HepG2 (cell line): Measurements from ENCODE around the gene ANKS1B.

Experiments used
- ADNP ChIP-seq: sonication (generic); formaldehyde crosslinking; IDR thresholded peaks from 2 replicates; pipeline ENCODE4 v1.4.0; 2020; ENCODE audit warnings: missing genetic modification reagents
- HMGA1 ChIP-seq: sonication (generic); formaldehyde crosslinking; conservative IDR thresholded peaks from 2 replicates; pipeline ENCODE4 v1.4.0; 2020; ENCODE audit warnings: missing genetic modification reagents
- JUND ChIP-seq: sonication (generic); formaldehyde crosslinking; IDR thresholded peaks from 2 replicates; pipeline ENCODE4 v1.8.0; 2022; ENCODE audit warnings: mild to moderate bottlenecking, missing genetic modification reagents
- MYC ChIP-seq: sonication (generic); formaldehyde crosslinking; IDR thresholded peaks from 2 replicates; pipeline ENCODE4 v1.9.0; 2021; ENCODE audit warnings: missing genetic modification reagents, borderline replicate concordance
- NFIC ChIP-seq: IDR thresholded peaks from 2 replicates; pipeline ENCODE4 v1.6.1; 2012; ENCODE audit warnings: mild to moderate bottlenecking, low read length, inconsistent platforms
- STAT5B ChIP-seq: sonication (generic); formaldehyde crosslinking; IDR thresholded peaks from 2 replicates; pipeline ENCODE4 v1.4.0; 2020; ENCODE audit warnings: missing genetic modification reagents
- ZFP36 ChIP-seq: fragments of 150-350 bp; IDR thresholded peaks from 2 replicates; pipeline ENCODE4 v1.6.1; 2018; ENCODE audit warnings: borderline replicate concordance, low read length, low read depth; ENCODE audit not compliant: partially characterized antibody
- ZNF724P ChIP-seq: sonication (generic); formaldehyde crosslinking; IDR thresholded peaks from 2 replicates; pipeline ENCODE4 v1.8.0; 2022; ENCODE audit warnings: missing genetic modification reagents, borderline replicate concordance
- ZNF780A ChIP-seq: sonication (generic); formaldehyde crosslinking; IDR thresholded peaks from 2 replicates; pipeline ENCODE4 v1.8.0; 2022; ENCODE audit warnings: mild to moderate bottlenecking, missing genetic modification reagents, moderate library complexity
- TF ChIP-seq, protein P1 (sequence below): sonication (generic); formaldehyde crosslinking; IDR thresholded peaks from 2 replicates; pipeline ENCODE4 v1.5.1; 2020; ENCODE audit warnings: mild to moderate bottlenecking, missing genetic modification reagents, borderline replicate concordance
- TF ChIP-seq, protein P2 (sequence below): sonication (generic); formaldehyde crosslinking; IDR thresholded peaks from 2 replicates; pipeline ENCODE4 v1.4.0; 2020; ENCODE audit warnings: missing genetic modification reagents
- TF ChIP-seq, protein P3 (sequence below), 2 experiments: fragments of 450-650 bp in 1 of 2; sonication (generic) in 1 of 2; formaldehyde crosslinking in 1 of 2; IDR thresholded peaks; 2 replicates each; pipeline versions ENCODE4 v1.6.1 to v1.8.0; 2016 to 2022; ENCODE audit warnings: antibody characterized with exemption in 1 of 2, mild to moderate bottlenecking in 1 of 2, missing genetic modification reagents in 1 of 2
- TF ChIP-seq, protein P4 (sequence below): IDR thresholded peaks from 2 replicates; pipeline ENCODE4 v1.6.1; 2012; ENCODE audit warnings: inconsistent platforms

- TF ChIP-seq STAT5B (CRISPR knock-in tag) = no peak
- no peak for TF ChIP-seq ZFP36
- TF ChIP-seq ZNF780A (CRISPR knock-in tag) = no peak
- TF ChIP-seq, protein P1, sequence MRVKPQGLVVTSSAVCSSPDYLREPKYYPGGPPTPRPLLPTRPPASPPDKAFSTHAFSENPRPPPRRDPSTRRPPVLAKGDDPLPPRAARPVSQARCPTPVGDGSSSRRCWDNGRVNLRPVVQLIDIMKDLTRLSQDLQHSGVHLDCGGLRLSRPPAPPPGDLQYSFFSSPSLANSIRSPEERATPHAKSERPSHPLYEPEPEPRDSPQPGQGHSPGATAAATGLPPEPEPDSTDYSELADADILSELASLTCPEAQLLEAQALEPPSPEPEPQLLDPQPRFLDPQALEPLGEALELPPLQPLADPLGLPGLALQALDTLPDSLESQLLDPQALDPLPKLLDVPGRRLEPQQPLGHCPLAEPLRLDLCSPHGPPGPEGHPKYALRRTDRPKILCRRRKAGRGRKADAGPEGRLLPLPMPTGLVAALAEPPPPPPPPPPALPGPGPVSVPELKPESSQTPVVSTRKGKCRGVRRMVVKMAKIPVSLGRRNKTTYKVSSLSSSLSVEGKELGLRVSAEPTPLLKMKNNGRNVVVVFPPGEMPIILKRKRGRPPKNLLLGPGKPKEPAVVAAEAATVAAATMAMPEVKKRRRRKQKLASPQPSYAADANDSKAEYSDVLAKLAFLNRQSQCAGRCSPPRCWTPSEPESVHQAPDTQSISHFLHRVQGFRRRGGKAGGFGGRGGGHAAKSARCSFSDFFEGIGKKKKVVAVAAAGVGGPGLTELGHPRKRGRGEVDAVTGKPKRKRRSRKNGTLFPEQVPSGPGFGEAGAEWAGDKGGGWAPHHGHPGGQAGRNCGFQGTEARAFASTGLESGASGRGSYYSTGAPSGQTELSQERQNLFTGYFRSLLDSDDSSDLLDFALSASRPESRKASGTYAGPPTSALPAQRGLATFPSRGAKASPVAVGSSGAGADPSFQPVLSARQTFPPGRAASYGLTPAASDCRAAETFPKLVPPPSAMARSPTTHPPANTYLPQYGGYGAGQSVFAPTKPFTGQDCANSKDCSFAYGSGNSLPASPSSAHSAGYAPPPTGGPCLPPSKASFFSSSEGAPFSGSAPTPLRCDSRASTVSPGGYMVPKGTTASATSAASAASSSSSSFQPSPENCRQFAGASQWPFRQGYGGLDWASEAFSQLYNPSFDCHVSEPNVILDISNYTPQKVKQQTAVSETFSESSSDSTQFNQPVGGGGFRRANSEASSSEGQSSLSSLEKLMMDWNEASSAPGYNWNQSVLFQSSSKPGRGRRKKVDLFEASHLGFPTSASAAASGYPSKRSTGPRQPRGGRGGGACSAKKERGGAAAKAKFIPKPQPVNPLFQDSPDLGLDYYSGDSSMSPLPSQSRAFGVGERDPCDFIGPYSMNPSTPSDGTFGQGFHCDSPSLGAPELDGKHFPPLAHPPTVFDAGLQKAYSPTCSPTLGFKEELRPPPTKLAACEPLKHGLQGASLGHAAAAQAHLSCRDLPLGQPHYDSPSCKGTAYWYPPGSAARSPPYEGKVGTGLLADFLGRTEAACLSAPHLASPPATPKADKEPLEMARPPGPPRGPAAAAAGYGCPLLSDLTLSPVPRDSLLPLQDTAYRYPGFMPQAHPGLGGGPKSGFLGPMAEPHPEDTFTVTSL (CRISPR knock-in tag) = no peak
- TF ChIP-seq JUND = no peak
- TF ChIP-seq ADNP (CRISPR knock-in tag) = no peak
- TF ChIP-seq, protein P2, sequence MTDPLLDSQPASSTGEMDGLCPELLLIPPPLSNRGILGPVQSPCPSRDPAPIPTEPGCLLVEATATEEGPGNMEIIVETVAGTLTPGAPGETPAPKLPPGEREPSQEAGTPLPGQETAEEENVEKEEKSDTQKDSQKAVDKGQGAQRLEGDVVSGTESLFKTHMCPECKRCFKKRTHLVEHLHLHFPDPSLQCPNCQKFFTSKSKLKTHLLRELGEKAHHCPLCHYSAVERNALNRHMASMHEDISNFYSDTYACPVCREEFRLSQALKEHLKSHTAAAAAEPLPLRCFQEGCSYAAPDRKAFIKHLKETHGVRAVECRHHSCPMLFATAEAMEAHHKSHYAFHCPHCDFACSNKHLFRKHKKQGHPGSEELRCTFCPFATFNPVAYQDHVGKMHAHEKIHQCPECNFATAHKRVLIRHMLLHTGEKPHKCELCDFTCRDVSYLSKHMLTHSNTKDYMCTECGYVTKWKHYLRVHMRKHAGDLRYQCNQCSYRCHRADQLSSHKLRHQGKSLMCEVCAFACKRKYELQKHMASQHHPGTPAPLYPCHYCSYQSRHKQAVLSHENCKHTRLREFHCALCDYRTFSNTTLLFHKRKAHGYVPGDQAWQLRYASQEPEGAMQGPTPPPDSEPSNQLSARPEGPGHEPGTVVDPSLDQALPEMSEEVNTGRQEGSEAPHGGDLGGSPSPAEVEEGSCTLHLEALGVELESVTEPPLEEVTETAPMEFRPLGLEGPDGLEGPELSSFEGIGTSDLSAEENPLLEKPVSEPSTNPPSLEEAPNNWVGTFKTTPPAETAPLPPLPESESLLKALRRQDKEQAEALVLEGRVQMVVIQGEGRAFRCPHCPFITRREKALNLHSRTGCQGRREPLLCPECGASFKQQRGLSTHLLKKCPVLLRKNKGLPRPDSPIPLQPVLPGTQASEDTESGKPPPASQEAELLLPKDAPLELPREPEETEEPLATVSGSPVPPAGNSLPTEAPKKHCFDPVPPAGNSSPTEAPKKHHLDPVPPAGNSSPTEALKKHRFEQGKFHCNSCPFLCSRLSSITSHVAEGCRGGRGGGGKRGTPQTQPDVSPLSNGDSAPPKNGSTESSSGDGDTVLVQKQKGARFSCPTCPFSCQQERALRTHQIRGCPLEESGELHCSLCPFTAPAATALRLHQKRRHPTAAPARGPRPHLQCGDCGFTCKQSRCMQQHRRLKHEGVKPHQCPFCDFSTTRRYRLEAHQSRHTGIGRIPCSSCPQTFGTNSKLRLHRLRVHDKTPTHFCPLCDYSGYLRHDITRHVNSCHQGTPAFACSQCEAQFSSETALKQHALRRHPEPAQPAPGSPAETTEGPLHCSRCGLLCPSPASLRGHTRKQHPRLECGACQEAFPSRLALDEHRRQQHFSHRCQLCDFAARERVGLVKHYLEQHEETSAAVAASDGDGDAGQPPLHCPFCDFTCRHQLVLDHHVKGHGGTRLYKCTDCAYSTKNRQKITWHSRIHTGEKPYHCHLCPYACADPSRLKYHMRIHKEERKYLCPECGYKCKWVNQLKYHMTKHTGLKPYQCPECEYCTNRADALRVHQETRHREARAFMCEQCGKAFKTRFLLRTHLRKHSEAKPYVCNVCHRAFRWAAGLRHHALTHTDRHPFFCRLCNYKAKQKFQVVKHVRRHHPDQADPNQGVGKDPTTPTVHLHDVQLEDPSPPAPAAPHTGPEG (CRISPR knock-in tag) = no peak
- TF ChIP-seq, protein P3, sequence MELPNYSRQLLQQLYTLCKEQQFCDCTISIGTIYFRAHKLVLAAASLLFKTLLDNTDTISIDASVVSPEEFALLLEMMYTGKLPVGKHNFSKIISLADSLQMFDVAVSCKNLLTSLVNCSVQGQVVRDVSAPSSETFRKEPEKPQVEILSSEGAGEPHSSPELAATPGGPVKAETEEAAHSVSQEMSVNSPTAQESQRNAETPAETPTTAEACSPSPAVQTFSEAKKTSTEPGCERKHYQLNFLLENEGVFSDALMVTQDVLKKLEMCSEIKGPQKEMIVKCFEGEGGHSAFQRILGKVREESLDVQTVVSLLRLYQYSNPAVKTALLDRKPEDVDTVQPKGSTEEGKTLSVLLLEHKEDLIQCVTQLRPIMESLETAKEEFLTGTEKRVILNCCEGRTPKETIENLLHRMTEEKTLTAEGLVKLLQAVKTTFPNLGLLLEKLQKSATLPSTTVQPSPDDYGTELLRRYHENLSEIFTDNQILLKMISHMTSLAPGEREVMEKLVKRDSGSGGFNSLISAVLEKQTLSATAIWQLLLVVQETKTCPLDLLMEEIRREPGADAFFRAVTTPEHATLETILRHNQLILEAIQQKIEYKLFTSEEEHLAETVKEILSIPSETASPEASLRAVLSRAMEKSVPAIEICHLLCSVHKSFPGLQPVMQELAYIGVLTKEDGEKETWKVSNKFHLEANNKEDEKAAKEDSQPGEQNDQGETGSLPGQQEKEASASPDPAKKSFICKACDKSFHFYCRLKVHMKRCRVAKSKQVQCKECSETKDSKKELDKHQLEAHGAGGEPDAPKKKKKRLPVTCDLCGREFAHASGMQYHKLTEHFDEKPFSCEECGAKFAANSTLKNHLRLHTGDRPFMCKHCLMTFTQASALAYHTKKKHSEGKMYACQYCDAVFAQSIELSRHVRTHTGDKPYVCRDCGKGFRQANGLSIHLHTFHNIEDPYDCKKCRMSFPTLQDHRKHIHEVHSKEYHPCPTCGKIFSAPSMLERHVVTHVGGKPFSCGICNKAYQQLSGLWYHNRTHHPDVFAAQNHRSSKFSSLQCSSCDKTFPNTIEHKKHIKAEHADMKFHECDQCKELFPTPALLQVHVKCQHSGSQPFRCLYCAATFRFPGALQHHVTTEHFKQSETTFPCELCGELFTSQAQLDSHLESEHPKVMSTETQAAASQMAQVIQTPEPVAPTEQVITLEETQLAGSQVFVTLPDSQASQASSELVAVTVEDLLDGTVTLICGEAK (IDR thresholded peaks at IDR 0.05) = no peak
- TF ChIP-seq, protein P3 (CRISPR knock-in tag; IDR thresholded peaks at IDR 0.05) = no peak
- TF ChIP-seq NFIC = no peak
- no peak for TF ChIP-seq ZNF724P
- TF ChIP-seq, protein P4, sequence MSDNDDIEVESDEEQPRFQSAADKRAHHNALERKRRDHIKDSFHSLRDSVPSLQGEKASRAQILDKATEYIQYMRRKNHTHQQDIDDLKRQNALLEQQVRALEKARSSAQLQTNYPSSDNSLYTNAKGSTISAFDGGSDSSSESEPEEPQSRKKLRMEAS = no peak
- TF ChIP-seq MYC (CRISPR knock-in tag) = no peak
- no peak for TF ChIP-seq HMGA1 (CRISPR knock-in tag)
Observed at GRCh38 chr12:99049774-99050173, 935.0 kb downstream of the ANKS1B start.
